ENCODE data around the gene XIRP1.

The XIRP1 gene

DNA sequence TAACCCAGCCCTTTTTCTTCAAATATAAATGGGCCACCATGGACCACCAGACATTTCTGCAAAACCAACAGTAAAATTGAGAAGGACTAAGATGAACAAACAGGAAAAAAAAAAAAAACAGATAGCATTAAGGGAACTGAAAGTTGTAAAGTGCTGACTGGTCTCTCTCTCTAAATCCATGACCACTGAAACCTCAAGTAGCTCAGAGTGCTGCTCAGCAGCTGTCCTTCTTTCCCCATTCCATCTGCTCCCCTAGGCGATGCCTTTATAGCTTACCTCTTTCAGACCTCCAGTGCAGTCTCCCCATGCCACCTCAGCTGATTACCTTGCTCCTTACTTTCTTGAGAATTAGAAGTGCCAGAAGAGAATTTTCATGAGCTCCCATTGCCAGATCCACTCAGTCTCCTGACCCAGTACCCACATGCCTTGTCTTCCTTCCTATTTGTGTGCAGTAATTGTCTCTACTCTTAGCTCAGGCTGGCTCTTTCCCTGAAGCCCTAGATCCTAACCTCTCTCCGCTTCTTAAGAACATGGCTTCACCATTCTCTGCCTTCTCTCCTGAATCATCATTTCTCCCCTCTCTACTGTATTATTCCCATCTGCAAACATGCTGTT, 23.9 kb upstream of the XIRP1 start:
- TF ChIP-seq, protein P1, sequence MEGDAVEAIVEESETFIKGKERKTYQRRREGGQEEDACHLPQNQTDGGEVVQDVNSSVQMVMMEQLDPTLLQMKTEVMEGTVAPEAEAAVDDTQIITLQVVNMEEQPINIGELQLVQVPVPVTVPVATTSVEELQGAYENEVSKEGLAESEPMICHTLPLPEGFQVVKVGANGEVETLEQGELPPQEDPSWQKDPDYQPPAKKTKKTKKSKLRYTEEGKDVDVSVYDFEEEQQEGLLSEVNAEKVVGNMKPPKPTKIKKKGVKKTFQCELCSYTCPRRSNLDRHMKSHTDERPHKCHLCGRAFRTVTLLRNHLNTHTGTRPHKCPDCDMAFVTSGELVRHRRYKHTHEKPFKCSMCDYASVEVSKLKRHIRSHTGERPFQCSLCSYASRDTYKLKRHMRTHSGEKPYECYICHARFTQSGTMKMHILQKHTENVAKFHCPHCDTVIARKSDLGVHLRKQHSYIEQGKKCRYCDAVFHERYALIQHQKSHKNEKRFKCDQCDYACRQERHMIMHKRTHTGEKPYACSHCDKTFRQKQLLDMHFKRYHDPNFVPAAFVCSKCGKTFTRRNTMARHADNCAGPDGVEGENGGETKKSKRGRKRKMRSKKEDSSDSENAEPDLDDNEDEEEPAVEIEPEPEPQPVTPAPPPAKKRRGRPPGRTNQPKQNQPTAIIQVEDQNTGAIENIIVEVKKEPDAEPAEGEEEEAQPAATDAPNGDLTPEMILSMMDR (IDR thresholded peaks at IDR 0.05; ENCODE audit: low read depth, low read length) = no peak
- no peak for DNase-seq (ENCODE audit: extremely low read depth, low read depth)

DNA sequence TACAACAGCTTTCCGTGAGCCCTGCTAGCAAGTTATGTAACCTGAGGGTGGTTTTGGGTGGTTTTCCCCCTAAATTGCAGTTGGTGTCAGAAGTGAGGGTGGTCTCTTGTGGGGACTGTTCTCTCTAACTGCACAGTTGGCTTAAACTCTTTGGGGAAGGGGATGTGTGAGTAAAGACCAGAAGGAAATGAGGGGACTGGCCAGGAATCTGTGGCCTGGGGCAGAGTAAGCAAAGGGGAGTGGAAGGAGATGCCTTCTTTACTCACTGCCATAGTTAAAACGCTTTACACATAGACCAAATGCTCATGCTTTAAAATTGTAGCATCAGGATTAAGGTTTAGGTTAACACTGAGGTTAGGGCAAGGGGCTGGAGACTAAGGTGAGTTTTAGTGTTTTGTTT, 21.2 kb upstream of the XIRP1 start:
- TF ChIP-seq, protein P1 (IDR thresholded peaks at IDR 0.05; ENCODE audit: low read depth, low read length) = no peak
- no peak for DNase-seq (ENCODE audit: extremely low read depth, low read depth)

DNA sequence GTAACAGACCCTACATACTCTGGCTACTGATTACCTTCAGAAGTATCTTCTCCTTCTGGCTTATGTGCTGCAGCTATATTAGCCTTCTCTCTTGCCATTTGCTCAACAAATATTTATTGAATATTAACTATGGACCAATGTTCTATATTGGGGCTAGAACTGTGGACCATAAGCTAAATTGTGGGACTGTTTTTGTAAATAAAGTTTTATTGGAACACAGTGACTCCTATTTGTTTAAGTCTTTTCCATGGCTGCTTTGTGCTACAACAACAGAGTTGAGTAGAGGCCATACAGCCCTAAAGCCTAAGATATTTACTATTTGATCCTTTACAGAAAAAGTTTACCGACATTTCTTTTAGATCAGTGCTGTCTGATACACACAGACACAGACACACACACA, 20.3 kb upstream of the XIRP1 start:
- TF ChIP-seq, protein P1 (IDR thresholded peaks at IDR 0.05; ENCODE audit: low read depth, low read length) = no peak
- no peak for DNase-seq (ENCODE audit: extremely low read depth, low read depth)

DNA sequence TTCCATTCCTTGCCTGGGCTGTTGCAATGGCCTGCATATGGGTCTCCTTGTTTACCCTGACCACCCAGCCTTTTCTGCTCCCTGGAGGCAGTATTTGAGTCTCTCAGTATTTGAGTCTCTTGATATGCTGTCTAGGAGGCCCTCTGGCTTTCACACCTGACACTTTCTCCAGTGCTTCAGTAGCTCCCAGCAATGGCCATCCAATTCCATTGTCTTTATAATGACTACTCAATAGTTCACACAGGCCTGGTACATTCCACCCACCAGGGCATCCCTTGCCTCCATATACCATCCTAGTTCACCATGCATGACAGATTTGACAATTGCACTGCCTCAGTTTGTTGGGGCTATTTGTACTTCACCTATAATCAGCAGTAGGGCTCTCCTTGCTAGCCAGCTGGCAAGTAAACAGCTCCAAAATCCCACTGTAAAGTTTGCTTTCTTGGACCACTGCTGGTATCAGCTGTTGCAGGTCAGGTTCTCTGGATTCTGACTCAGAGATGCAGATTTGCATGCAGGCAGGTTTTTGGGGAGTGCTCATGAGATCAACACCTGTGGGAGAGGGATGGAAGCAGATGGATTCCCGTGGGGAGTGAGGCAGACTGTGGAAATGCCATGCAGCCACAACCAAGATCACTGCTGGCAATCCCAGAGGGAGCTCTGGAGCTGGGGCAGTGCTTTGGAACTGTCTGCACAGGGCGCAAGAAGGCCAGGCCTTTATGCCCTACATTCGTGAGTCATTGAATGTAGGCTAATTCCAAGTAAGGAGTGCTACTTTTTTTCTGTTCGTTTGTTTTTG, 19.1 kb upstream of the XIRP1 start:
- TF ChIP-seq, protein P1 (IDR thresholded peaks at IDR 0.05; ENCODE audit: low read depth, low read length) = no peak
- DNase-seq (ENCODE audit: extremely low read depth, low read depth) = no peak

DNA sequence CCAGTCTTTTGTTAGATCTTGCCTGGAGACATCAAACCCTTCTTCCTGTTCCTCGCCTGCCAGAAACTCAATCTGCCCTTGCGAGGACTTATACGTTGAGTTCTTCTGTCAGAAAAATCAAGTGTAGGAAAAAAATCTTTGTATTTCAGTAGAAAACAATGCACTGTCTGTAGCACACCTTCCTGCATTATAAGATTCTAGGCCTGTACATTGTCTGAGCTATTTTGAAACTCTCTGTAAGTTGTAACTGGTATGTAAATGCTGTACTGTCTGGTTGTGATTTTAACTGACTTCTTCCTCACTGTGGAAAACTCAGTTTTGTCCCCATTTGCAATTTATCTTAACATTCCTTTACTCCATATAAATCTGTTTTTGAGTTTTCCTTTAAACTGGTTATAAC, 17.7 kb upstream of the XIRP1 start:
- TF ChIP-seq, protein P1 (IDR thresholded peaks at IDR 0.05; ENCODE audit: low read depth, low read length) = no peak
- DNase-seq (ENCODE audit: extremely low read depth, low read depth) = no peak

DNA sequence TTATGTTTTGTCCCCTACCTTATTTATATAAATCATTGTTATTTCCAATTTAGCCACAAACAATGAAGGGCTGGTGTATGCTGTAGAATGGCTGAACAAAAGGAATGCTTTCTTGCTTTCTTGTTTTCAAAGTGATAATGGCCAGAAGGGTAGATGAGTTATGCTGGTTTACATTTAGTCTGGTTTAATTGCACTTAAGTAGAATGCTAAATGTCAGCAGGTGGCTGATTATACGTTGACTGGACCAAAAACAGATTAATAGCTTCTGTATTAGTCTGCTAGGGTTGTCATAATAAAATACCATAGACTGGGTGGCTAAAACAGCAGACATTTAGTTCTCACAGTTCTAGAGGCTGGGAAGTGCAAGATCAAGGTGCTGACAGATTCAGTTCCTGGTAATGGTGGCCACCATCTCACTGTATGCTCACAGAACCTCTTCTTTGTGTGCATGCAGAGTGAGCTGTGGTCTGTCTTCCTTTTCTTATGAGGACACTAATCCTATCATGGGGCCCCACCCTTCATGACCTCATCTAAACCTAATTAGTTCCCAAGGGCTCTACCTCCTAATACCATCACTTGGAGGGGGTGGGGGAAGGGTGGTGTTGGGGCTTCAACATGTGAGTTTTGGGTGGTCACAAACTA, 17.1 kb upstream of the XIRP1 start:
- DNase-seq (ENCODE audit: extremely low read depth, low read depth) = no peak
- TF ChIP-seq, protein P1 (IDR thresholded peaks at IDR 0.05; ENCODE audit: low read depth, low read length) = no peak

DNA sequence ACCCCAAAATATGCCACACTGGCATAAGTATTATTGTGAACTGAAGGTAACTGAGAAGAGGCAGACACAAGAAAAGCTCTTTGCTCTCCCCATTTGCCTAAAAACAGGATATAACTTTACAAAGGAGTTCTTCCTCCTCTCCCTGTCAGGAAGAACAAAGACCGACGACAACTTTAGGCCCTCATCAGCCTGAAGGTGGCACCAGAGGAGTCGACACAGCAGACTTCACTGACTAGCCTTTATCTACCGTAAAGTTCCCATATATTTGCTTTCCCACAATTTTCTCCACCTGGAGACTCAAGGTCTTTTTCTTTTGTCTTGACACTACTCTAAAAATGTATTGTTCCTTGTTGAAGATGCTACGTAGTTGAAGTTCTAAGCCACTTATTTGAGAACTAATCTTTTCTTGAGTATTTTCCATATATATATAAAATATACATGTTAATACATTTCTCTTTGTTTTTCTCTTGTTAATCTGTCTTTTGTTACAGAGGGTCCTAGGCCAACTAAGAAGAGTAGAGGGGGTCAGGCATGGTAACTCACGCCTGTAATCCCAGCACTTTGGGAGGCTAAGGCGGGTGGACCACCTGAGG, 16.2 kb upstream of the XIRP1 start:
- TF ChIP-seq, protein P1 (IDR thresholded peaks at IDR 0.05; ENCODE audit: low read depth, low read length) = peak; percentile 72
- DNase-seq (ENCODE audit: extremely low read depth, low read depth) = peak; percentile 10

All from AG09319 (cell line).